Trophoblast cell (in vitro differentiated cells and primary cell): ENCODE results near the gene NR1D1.
A peak's percentile ranks its signal among the peaks of the same experiment; 100 is the strongest.

Source experiments
- DNase-seq, 2 donors: peaks; one replicate each; pipeline ENCODE4 v3.0.0-alpha.2; 2016
- H2AFZ ChIP-seq: 2 replicates; pipeline ENCODE4 v1.6.1; 2013; ENCODE audit warnings: low read length, moderate library complexity, mild to moderate bottlenecking; ENCODE audit not compliant: insufficient read depth, poor library complexity
- H2AK5ac ChIP-seq: 2 replicates; pipeline ENCODE4 v1.6.1; 2013; ENCODE audit warnings: mild to moderate bottlenecking, low read length
- H2BK120ac ChIP-seq: 2 replicates; pipeline ENCODE4 v1.6.1; 2013; ENCODE audit warnings: low read length, mild to moderate bottlenecking, moderate library complexity; ENCODE audit not compliant: insufficient read depth, poor library complexity
- H2BK12ac ChIP-seq: 2 replicates; pipeline ENCODE4 v1.6.1; 2013; ENCODE audit warnings: mild to moderate bottlenecking, low read length, moderate library complexity
- H2BK5ac ChIP-seq: 2 replicates; pipeline ENCODE4 v1.6.1; 2013; ENCODE audit warnings: low read length, low read depth, moderate library complexity, mild to moderate bottlenecking; ENCODE audit not compliant: poor library complexity
- H3K14ac ChIP-seq: 2 replicates; pipeline ENCODE4 v1.6.1; 2013; ENCODE audit warnings: mild to moderate bottlenecking, low read length
- H3K18ac ChIP-seq: 2 replicates; pipeline ENCODE4 v1.6.1; 2013; ENCODE audit warnings: mild to moderate bottlenecking, low read length
- H3K23ac ChIP-seq: 2 replicates; pipeline ENCODE4 v1.6.1; 2013; ENCODE audit warnings: low read length
- H3K27ac ChIP-seq: 2 replicates; pipeline ENCODE4 v1.5.1; 2013; ENCODE audit warnings: low read depth, mild to moderate bottlenecking, inconsistent platforms, low read length, moderate library complexity
- H3K27me3 ChIP-seq: 2 replicates; pipeline ENCODE4 v1.6.1; 2013; ENCODE audit warnings: inconsistent platforms, mild to moderate bottlenecking, low read length, moderate library complexity; ENCODE audit not compliant: insufficient read depth
- H3K36me3 ChIP-seq, 2 experiments: 1 replicate in 1 of 2; 2 replicates in 1 of 2; pipeline ENCODE4 v1.6.1; 2013; ENCODE audit warnings: low read length in 2 of 2, mild to moderate bottlenecking in 2 of 2, moderate library complexity in 1 of 2; ENCODE audit not compliant: insufficient read depth in 2 of 2, control insufficient read depth in 1 of 2
- H3K4ac ChIP-seq: 2 replicates; pipeline ENCODE4 v1.6.1; 2013; ENCODE audit warnings: low read depth, mild to moderate bottlenecking, low read length, moderate library complexity
- H3K4me1 ChIP-seq, 2 experiments: 1 replicate in 1 of 2; 2 replicates in 1 of 2; pipeline ENCODE4 v1.6.1; 2013; ENCODE audit warnings: low read length in 2 of 2, mild to moderate bottlenecking in 2 of 2, moderate library complexity in 1 of 2; ENCODE audit not compliant: insufficient read depth in 2 of 2, control insufficient read depth in 1 of 2
- H3K4me2 ChIP-seq: 2 replicates; pipeline ENCODE4 v1.6.1; 2013; ENCODE audit warnings: inconsistent platforms, mild to moderate bottlenecking, low read length, moderate library complexity
- H3K4me3 ChIP-seq: 2 replicates; pipeline ENCODE4 v1.5.1; 2013; ENCODE audit warnings: mild to moderate bottlenecking, low read depth, low read length, inconsistent platforms
- H3K79me1 ChIP-seq: one replicate; pipeline ENCODE4 v1.6.1; 2013; ENCODE audit warnings: low read length
- H3K79me2 ChIP-seq: 2 replicates; pipeline ENCODE4 v1.6.1; 2013; ENCODE audit warnings: low read length, mild to moderate bottlenecking; ENCODE audit not compliant: control insufficient read depth, insufficient read depth, poor library complexity
- H3K9ac ChIP-seq: 2 replicates; pipeline ENCODE4 v1.6.1; 2013; ENCODE audit warnings: mild to moderate bottlenecking, low read length
- H3K9me3 ChIP-seq: 2 replicates; pipeline ENCODE4 v1.6.1; 2013; ENCODE audit warnings: low read depth, mild to moderate bottlenecking, control low read depth, inconsistent platforms, low read length; ENCODE audit not compliant: insufficient read depth
- H4K12ac ChIP-seq: 2 replicates; pipeline ENCODE4 v1.6.1; 2013; ENCODE audit warnings: low read depth, mild to moderate bottlenecking, low read length, moderate library complexity
- H4K8ac ChIP-seq: 2 replicates; pipeline ENCODE4 v1.6.1; 2013; ENCODE audit warnings: low read depth, mild to moderate bottlenecking, low read length, moderate library complexity
- H4K91ac ChIP-seq: one replicate; pipeline ENCODE4 v1.6.1; 2013; ENCODE audit warnings: low read depth, mild to moderate bottlenecking, low read length, moderate library complexity
- WGBS: extraction: QIAGEN DNeasy Blood & Tissue Kit; methylation state at CpG from one replicate; pipeline ENCODE4 v1.1.7; 2013; ENCODE audit warnings: missing lambda C conversion rate; ENCODE audit not compliant: insufficient read length, insufficient coverage; ENCODE audit errors: extremely low coverage; 5-methylcytosine and 5-hydroxymethylcytosine counted together

Gene NR1D1

GRCh38 chr17:40072040-40072734 lies 28.2 kb downstream of the NR1D1 start:
- Histone ChIP-seq H3K18ac (no peak overlapping the region), H4K12ac (no peak overlapping the region), H3K4me1 (peaks cover 5 to 13% of the 10 kb centered on the region in 2 experiments), H2BK5ac (no peak overlapping the region), H3K27me3 (no peaks in the 10 kb centered on the region), H3K9ac (no peak overlapping the region), H3K14ac (no peak overlapping the region), H3K36me3 (peaks cover 0 to 2% of the 10 kb centered on the region in 2 experiments), H2AK5ac (no peak overlapping the region), H3K79me2 (no peaks in the 10 kb centered on the region), H3K4me3 (no peak overlapping the region), H3K4me2 (no peak overlapping the region), H4K91ac (no peak overlapping the region), H3K4ac (no peak overlapping the region), H3K79me1 (no peaks in the 10 kb centered on the region), H4K8ac (no peak overlapping the region), H3K27ac (no peak overlapping the region), H3K23ac (no peak overlapping the region), H2AFZ (no peak overlapping the region), H2BK120ac (no peak overlapping the region), H3K9me3 (no peaks in the 10 kb centered on the region), H2BK12ac (no peak overlapping the region)
- no peak for DNase-seq
- WGBS = no CpG with 5 or more reads among the region's 19 CpGs

DNA sequence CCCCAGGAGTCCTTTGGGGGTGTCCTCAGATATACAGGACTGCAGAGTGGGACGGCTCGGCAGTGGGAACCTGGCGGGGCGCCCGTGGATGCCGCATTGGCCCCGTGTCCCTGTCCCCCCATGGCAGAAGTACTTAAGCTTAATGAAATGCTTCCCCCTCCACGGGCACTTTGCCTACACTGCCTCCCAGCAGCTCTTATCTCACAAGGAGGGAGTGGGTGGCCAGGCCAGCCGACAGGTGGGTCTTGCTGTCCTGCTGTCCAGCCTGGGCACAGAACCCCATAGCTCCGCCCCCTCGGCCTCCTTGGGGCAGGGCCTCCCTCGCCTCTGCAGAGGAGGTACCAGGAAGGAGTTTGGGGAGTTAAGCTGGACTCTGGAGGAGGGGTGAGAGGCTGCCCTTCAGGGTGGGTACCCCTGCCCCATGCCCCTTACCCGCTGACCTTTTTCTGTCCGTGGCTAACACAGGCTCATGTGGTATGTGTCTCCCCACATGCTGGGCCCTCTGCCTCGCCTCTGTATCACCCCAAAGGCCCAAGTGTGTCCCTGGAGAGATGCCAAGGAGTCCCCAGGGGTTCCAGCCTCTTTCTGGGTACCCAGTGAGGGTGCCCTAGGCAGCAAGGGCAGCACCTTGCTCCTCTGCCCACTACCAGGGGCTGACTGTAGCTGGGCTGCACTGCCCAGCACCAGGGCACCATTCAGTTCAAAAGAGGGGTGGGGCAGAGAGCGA lies 28.9 kb downstream of the NR1D1 start:
- H3K18ac ChIP-seq = no peak overlapping the region
- no peak overlapping the region for H2AFZ ChIP-seq
- DNase-seq = peak in 1 of 2 donors; percentile 21
- H3K27me3 ChIP-seq = no peaks in the 10 kb centered on the region
- H3K79me1 ChIP-seq = no peaks in the 10 kb centered on the region
- no peak overlapping the region for H4K8ac ChIP-seq
- H3K4ac ChIP-seq = no peak overlapping the region
- H4K12ac ChIP-seq = no peak overlapping the region
- peaks cover 0 to 2% of the 10 kb centered on the region in 2 experiments for H3K36me3 ChIP-seq
- H2AK5ac ChIP-seq = no peak overlapping the region
- no peak overlapping the region for H3K14ac ChIP-seq
- WGBS = no CpG with 5 or more reads among the region's 16 CpGs
- H3K9me3 ChIP-seq = no peaks in the 10 kb centered on the region
- no peak overlapping the region for H4K91ac ChIP-seq
- H3K27ac ChIP-seq = no peak overlapping the region
- H3K4me1 ChIP-seq = peaks cover 5 to 13% of the 10 kb centered on the region in 2 experiments
- no peak overlapping the region for H3K4me3 ChIP-seq
- no peak overlapping the region for H3K9ac ChIP-seq
- no peaks in the 10 kb centered on the region for H3K79me2 ChIP-seq
- no peak overlapping the region for H2BK5ac ChIP-seq
- H2BK12ac ChIP-seq = no peak overlapping the region
- no peak overlapping the region for H3K4me2 ChIP-seq
- no peak overlapping the region for H3K23ac ChIP-seq
- H2BK120ac ChIP-seq = no peak overlapping the region

GRCh38 chr17:40070709-40071312 lies 29.6 kb downstream of the NR1D1 start:
- Histone ChIP-seq H3K23ac (no peak overlapping the region), H3K4me3 (no peak overlapping the region), H2BK12ac (no peak overlapping the region), H3K27ac (no peak overlapping the region), H4K12ac (no peak overlapping the region), H2BK120ac (no peak overlapping the region), H3K9ac (no peak overlapping the region), H3K14ac (no peak overlapping the region), H3K79me2 (no peaks in the 10 kb centered on the region), H3K27me3 (no peaks in the 10 kb centered on the region), H4K91ac (no peak overlapping the region), H3K9me3 (no peaks in the 10 kb centered on the region), H2AK5ac (no peak overlapping the region), H3K79me1 (no peaks in the 10 kb centered on the region), H2BK5ac (no peak overlapping the region), H2AFZ (no peak overlapping the region), H4K8ac (no peak overlapping the region), H3K4me1 (peaks cover 5 to 13% of the 10 kb centered on the region in 2 experiments), H3K4ac (no peak overlapping the region), H3K4me2 (no peak overlapping the region), H3K18ac (no peak overlapping the region), H3K36me3 (peaks cover 0 to 2% of the 10 kb centered on the region in 2 experiments)
- DNase-seq = no peak
- WGBS = no CpG with 5 or more reads among the region's 8 CpGs

- Histone ChIP-seq H2AK5ac (no peak overlapping the region), H3K14ac (no peak overlapping the region), H3K4ac (no peak overlapping the region), H3K4me2 (no peak overlapping the region), H3K9ac (no peak overlapping the region), H3K4me3 (no peak overlapping the region), H3K27ac (no peak overlapping the region), H4K8ac (no peak overlapping the region), H3K23ac (no peak overlapping the region), H3K4me1 (peaks cover 2 to 14% of the 10 kb centered on the region in 2 experiments), H3K79me2 (no peaks in the 10 kb centered on the region), H2AFZ (no peak overlapping the region), H3K9me3 (no peaks in the 10 kb centered on the region), H4K91ac (no peak overlapping the region), H3K27me3 (no peaks in the 10 kb centered on the region), H3K79me1 (no peaks in the 10 kb centered on the region), H3K36me3 (peaks cover 0 to 2% of the 10 kb centered on the region in 2 experiments), H2BK120ac (no peak overlapping the region), H2BK12ac (no peak overlapping the region), H2BK5ac (no peak overlapping the region), H3K18ac (no peak overlapping the region), H4K12ac (no peak overlapping the region)
- DNase-seq = no peak
- WGBS = no CpG with 5 or more reads among the region's 14 CpGs
Observed at GRCh38 chr17:40069751-40070708, 30.4 kb downstream of the NR1D1 start.
